HepG2 (cell line): Measurements from ENCODE around the gene TUBA4B. TPM values are rescaled to one million over a fixed set of nuclear protein-coding genes. Genes with fewer than 3 reads are reported as not detected.

Experiments used
- CCAR2 ChIP-seq: fragments of 200-400 bp; formaldehyde crosslinking; optimal IDR thresholded peaks from 2 replicates; pipeline ENCODE3; 2018; ENCODE audit warnings: low read depth, mild to moderate bottlenecking, low read length, moderate library complexity
- CREM ChIP-seq, 2 experiments: sonication (generic) in 1 of 2; formaldehyde crosslinking in 1 of 2; IDR thresholded peaks; 2 replicates each; pipeline versions ENCODE4 v1.4.0 to v1.6.1; 2016 to 2020; ENCODE audit warnings: antibody characterized with exemption in 1 of 2, mild to moderate bottlenecking in 1 of 2, missing genetic modification reagents in 1 of 2
- MBD4 ChIP-seq: IDR thresholded peaks from 2 replicates; pipeline ENCODE4 v1.6.1; 2012; ENCODE audit warnings: low read length, inconsistent platforms, borderline replicate concordance
- MBNL3 ChIP-seq: fragments of 250-450 bp; sonication (Bioruptor Pico); conservative IDR thresholded peaks from 2 replicates; pipeline ENCODE4 v1.8.0; 2022; ENCODE audit warnings: mild to moderate bottlenecking, inconsistent platforms
- NFATC3 ChIP-seq: sonication (generic); formaldehyde crosslinking; IDR thresholded peaks from 2 replicates; pipeline ENCODE4 v1.5.1; 2020; ENCODE audit warnings: mild to moderate bottlenecking, missing genetic modification reagents
- PHF20 ChIP-seq: sonication (generic); formaldehyde crosslinking; IDR thresholded peaks from 2 replicates; pipeline ENCODE4 v1.5.0; 2020; ENCODE audit warnings: mild to moderate bottlenecking, missing genetic modification reagents
- PHF8 ChIP-seq: sonication (generic); formaldehyde crosslinking; IDR thresholded peaks from 2 replicates; pipeline ENCODE4 v1.5.0; 2020; ENCODE audit warnings: missing genetic modification reagents
- PPARG ChIP-seq: conservative IDR thresholded peaks from 2 replicates; pipeline ENCODE4 v1.6.1; 2016; ENCODE audit warnings: missing biosample characterization, missing genetic modification reagents
- ZNF225 ChIP-seq: sonication (generic); formaldehyde crosslinking; IDR thresholded peaks from 2 replicates; pipeline ENCODE4 v1.4.0; 2020; ENCODE audit warnings: mild to moderate bottlenecking, missing genetic modification reagents
- ZNF256 ChIP-seq: sonication (generic); formaldehyde crosslinking; conservative IDR thresholded peaks from 2 replicates; pipeline ENCODE4 v1.4.0; 2020; ENCODE audit warnings: missing genetic modification reagents
- ZNF550 ChIP-seq: sonication (generic); formaldehyde crosslinking; IDR thresholded peaks from 2 replicates; pipeline ENCODE4 v1.4.0; 2020; ENCODE audit warnings: mild to moderate bottlenecking, missing genetic modification reagents, borderline replicate concordance
- ZNF569 ChIP-seq: sonication (generic); formaldehyde crosslinking; IDR thresholded peaks from 2 replicates; pipeline ENCODE4 v1.5.0; 2020; ENCODE audit warnings: mild to moderate bottlenecking, missing genetic modification reagents, moderate library complexity, borderline replicate concordance
- ZNF7 ChIP-seq: IDR thresholded peaks from 2 replicates; pipeline ENCODE4 v1.6.1; 2016; ENCODE audit warnings: missing biosample characterization, missing genetic modification reagents
- ZNF747 ChIP-seq: sonication (generic); formaldehyde crosslinking; IDR thresholded peaks from 2 replicates; pipeline ENCODE4 v1.8.1; 2023; ENCODE audit warnings: missing genetic modification reagents, mild to moderate bottlenecking, borderline replicate concordance
- ZNF75D ChIP-seq: sonication (generic); formaldehyde crosslinking; IDR thresholded peaks from 2 replicates; pipeline ENCODE4 v1.8.1; 2023; ENCODE audit warnings: missing genetic modification reagents, mild to moderate bottlenecking, borderline replicate concordance
- ZSCAN30 ChIP-seq: sonication (generic); formaldehyde crosslinking; IDR thresholded peaks from 2 replicates; pipeline ENCODE4 v1.5.0; 2020; ENCODE audit warnings: mild to moderate bottlenecking, missing genetic modification reagents
- polyA plus RNA-seq, 8 experiments: library from polyadenylated mRNA; depleted of rRNA in 3 of 8; stranded (reverse) in 7 of 8; unstranded in 1 of 8; fragments of >200 nt; fragmentation: Illumina TruSeq in 4 of 8; extraction: Trizol in 4 of 8; gene quantifications; 2 replicates each; pipeline versions ENCODE4 v1.2.1 to v1.2.3, GENCODE V29; 2011 to 2016; ENCODE audit warnings: low read depth in 4 of 8, missing spikeins in 1 of 8, mixed read lengths in 1 of 8; ENCODE audit not compliant: insufficient read depth in 1 of 8
- total RNA-seq, 5 experiments: library from RNA; depleted of rRNA; stranded (reverse); fragments of >200 nt; fragmentation: Illumina TruSeq; extraction: Trizol; gene quantifications; 2 replicates each; pipeline ENCODE4 v1.2.3, GENCODE V29; 2016; ENCODE audit warnings: low read depth in 1 of 5
- TF ChIP-seq, protein P1 (sequence below): sonication (generic); formaldehyde crosslinking; IDR thresholded peaks from 2 replicates; pipeline ENCODE4 v1.4.0; 2020; ENCODE audit warnings: mild to moderate bottlenecking, missing genetic modification reagents
- TF ChIP-seq, protein P2 (sequence below): sonication (generic); formaldehyde crosslinking; IDR thresholded peaks from 2 replicates; pipeline ENCODE4 v1.4.0; 2020; ENCODE audit warnings: missing genetic modification reagents, mild to moderate bottlenecking, borderline replicate concordance
- TF ChIP-seq, protein P3 (sequence below): IDR thresholded peaks from 2 replicates; pipeline ENCODE4 v1.6.1; 2018; ENCODE audit warnings: missing genetic modification reagents, mild to moderate bottlenecking, missing compliant biosample characterization

TUBA4B gene
- total and polyA plus RNA-seq, 2 of the 13 experiments (the other 11 are each of a cell fraction or from before 2014, with no cell fraction given), result 0.18 to 0.22 TPM

DNA sequence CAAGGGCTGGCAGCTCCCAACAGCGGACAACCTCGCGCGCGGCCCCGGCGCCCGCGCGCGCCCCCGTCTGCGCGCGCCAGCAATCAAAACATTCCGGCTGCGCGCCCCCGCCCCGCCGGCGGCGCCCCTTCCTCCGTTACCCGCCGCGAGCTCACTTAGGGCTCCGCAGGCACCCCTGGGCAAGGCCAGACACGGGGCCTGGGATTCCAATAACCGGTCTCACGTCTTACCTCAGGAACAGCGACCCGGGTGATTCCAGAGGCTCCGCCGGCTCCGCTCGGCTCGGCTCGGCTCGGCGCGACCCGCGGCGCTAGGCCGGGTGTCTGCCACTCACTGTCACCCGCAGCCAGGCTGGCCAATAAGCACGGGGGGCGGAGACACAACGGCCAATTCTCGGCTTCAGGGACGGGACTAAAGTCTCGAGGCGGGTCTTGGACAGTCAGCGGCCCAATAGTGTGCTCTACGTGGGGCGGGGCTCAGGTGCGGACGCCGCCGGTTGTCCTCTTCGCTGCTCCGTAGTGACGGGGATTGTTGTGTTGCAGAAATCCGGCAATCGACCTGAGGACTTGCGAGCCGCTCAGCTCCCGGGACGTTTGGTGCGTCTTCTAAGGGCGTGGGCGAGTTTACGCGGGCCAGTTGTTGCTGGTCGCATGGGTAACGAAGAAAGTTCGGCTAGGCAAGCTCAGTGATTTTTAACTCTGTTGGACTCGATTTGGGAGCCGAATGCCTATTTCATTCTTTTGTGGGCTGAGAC lies 23.6 kb upstream of the TUBA4B start, which contains the start of the genes ANKZF1 and ATG9A (continued):
- TF ChIP-seq ZNF75D, result no peak
- TF ChIP-seq ZNF256, result no peak; the same call in 1 of the 2 replicates
- peak; percentile 88 for TF ChIP-seq PHF8
- peak; percentile 88 for TF ChIP-seq CREM (IDR thresholded peaks at IDR 0.05)
- TF ChIP-seq CREM (CRISPR knock-in tag; IDR thresholded peaks at IDR 0.05), result no peak
- TF ChIP-seq, protein P1, sequence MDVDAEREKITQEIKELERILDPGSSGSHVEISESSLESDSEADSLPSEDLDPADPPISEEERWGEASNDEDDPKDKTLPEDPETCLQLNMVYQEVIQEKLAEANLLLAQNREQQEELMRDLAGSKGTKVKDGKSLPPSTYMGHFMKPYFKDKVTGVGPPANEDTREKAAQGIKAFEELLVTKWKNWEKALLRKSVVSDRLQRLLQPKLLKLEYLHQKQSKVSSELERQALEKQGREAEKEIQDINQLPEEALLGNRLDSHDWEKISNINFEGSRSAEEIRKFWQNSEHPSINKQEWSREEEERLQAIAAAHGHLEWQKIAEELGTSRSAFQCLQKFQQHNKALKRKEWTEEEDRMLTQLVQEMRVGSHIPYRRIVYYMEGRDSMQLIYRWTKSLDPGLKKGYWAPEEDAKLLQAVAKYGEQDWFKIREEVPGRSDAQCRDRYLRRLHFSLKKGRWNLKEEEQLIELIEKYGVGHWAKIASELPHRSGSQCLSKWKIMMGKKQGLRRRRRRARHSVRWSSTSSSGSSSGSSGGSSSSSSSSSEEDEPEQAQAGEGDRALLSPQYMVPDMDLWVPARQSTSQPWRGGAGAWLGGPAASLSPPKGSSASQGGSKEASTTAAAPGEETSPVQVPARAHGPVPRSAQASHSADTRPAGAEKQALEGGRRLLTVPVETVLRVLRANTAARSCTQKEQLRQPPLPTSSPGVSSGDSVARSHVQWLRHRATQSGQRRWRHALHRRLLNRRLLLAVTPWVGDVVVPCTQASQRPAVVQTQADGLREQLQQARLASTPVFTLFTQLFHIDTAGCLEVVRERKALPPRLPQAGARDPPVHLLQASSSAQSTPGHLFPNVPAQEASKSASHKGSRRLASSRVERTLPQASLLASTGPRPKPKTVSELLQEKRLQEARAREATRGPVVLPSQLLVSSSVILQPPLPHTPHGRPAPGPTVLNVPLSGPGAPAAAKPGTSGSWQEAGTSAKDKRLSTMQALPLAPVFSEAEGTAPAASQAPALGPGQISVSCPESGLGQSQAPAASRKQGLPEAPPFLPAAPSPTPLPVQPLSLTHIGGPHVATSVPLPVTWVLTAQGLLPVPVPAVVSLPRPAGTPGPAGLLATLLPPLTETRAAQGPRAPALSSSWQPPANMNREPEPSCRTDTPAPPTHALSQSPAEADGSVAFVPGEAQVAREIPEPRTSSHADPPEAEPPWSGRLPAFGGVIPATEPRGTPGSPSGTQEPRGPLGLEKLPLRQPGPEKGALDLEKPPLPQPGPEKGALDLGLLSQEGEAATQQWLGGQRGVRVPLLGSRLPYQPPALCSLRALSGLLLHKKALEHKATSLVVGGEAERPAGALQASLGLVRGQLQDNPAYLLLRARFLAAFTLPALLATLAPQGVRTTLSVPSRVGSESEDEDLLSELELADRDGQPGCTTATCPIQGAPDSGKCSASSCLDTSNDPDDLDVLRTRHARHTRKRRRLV (CRISPR knock-in tag), result no peak
- 0 out of 2 replicates have a peak, but pooled peaks have one; percentile 72 for TF ChIP-seq ZNF569 (CRISPR knock-in tag)
- no peak for TF ChIP-seq ZNF7 (CRISPR knock-in tag)
- TF ChIP-seq MBD4, result no peak
- peak; percentile 68; the same call in 1 of the 2 replicates for TF ChIP-seq ZNF747
- no peak for TF ChIP-seq PPARG
- no peak for TF ChIP-seq ZSCAN30
- peak; percentile 73 for TF ChIP-seq PHF20
- TF ChIP-seq ZNF225, result no peak
- TF ChIP-seq, protein P2, sequence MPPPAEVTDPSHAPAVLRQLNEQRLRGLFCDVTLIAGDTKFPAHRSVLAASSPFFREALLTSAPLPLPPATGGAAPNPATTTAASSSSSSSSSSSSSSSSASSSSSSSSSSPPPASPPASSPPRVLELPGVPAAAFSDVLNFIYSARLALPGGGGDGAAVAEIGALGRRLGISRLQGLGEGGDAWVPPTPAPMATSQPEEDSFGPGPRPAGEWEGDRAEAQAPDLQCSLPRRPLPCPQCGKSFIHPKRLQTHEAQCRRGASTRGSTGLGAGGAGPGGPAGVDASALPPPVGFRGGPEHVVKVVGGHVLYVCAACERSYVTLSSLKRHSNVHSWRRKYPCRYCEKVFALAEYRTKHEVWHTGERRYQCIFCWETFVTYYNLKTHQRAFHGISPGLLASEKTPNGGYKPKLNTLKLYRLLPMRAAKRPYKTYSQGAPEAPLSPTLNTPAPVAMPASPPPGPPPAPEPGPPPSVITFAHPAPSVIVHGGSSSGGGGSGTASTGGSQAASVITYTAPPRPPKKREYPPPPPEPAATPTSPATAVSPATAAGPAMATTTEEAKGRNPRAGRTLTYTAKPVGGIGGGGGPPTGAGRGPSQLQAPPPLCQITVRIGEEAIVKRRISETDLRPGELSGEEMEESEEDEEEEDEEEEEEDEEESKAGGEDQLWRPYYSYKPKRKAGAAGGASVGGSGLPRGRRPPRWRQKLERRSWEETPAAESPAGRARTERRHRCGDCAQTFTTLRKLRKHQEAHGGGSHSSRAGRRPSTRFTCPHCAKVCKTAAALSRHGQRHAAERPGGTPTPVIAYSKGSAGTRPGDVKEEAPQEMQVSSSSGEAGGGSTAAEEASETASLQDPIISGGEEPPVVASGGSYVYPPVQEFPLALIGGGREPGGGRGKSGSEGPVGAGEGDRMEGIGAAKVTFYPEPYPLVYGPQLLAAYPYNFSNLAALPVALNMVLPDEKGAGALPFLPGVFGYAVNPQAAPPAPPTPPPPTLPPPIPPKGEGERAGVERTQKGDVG (CRISPR knock-in tag), result no peak
- no peak for TF ChIP-seq MBNL3 (CRISPR knock-in tag)
- peak; percentile 75; the same call in 1 of the 2 replicates for TF ChIP-seq NFATC3 (CRISPR knock-in tag)
- TF ChIP-seq, protein P3, sequence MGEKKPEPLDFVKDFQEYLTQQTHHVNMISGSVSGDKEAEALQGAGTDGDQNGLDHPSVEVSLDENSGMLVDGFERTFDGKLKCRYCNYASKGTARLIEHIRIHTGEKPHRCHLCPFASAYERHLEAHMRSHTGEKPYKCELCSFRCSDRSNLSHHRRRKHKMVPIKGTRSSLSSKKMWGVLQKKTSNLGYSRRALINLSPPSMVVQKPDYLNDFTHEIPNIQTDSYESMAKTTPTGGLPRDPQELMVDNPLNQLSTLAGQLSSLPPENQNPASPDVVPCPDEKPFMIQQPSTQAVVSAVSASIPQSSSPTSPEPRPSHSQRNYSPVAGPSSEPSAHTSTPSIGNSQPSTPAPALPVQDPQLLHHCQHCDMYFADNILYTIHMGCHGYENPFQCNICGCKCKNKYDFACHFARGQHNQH (CRISPR knock-in tag), result peak; percentile 75; the same call in 1 of the 2 replicates
- no peak for TF ChIP-seq CCAR2
- TF ChIP-seq ZNF550 (CRISPR knock-in tag), result no peak
